HPDE6-E6E7 (cell line): ENCODE results near the gene CSF1R.
"Not testable (repeated sequence)": the region's sequence is repeated elsewhere in the genome, so short reads cannot be mapped to it uniquely, and the experiment has no call there.

Experiments
- DNase-seq: peaks from one replicate; pipeline ENCODE4 v3.0.0; 2011; ENCODE audit warnings: missing footprints; ENCODE audit errors: extremely low spot score

Gene CSF1R

DNA sequence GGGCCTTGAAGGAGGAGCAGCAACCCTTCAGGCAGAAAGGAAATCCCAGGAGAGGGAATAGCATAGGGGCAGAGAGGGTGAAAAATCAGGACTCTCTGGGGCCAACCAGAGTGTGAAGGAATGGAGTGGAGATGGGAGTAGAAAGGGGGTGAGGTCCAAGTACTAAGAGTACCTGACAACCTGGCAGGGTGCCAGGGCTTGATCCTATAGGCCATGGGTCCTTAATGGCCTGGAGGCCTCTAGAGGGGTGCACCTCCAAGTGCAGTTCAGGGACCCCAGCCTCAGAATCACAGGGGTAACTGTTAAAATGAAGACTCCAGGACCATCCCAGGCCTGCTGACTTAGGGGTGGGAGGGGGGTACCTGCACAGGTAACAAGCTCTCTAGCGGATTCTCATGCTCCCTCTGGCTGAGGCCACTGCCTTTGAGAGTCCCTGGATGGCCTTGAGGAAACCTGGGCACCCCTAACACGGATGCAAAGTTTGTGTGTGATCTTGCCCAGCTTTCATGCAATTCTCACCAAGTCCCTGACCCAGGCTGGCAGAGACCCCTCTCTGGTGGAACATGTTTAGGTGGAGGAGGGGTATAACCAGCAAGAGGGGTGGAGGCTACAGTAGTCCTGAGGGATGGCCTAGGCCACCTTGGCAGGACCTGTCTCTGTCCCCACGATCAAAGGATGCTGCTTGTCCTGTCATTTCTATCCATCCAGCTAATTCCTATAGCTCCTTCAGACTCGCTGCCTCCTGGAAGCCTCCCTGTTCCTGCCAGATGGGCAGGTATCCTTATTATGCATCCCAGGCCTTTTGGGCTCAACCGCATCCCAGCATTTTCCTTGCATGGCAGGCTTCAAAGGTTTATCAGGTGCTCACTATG is 17.6 kb upstream of the CSF1R start:
- no peak for DNase-seq

DNA sequence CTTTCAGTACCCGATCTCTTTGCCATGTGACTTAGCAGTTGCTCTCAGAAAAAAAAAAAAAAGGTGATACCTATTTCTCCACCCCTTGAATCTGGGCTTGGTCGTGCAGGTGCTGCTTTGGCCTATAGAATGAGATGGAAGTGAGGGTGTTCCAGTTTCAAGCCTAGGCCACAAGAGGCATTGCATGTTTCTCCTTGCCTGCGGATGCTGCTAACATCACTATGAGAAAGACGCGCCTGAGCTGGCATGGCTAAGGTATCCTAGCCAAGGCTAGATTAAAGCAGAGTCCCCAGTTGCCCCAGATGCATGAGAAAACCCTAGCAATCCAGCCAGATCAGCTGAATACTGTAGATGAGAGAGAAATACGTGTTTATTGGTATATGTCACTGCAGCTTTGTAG is 14.7 kb upstream of the CSF1R start:
- DNase-seq = no peak

DNA sequence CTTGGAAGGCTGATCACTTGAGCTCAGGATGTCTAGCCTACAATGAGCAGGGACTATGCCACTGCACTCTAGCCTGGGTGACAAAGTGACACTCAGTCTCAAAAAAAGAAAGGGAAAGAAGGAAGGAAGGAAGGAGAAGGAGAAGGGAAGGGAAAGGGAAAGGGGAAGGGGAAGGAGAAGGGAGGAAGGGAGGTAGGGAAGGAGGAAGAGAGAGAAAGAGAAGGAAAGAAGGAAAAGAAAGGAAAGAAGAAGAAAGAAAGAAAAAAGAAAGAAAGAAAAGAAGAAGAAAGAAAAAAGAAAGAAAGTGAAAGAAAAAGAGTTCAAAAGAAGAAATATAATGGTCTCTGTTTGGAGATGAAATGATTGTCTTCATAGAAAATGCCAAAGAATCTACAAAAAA is 10.8 kb upstream of the CSF1R start:
- DNase-seq = no peak

DNA sequence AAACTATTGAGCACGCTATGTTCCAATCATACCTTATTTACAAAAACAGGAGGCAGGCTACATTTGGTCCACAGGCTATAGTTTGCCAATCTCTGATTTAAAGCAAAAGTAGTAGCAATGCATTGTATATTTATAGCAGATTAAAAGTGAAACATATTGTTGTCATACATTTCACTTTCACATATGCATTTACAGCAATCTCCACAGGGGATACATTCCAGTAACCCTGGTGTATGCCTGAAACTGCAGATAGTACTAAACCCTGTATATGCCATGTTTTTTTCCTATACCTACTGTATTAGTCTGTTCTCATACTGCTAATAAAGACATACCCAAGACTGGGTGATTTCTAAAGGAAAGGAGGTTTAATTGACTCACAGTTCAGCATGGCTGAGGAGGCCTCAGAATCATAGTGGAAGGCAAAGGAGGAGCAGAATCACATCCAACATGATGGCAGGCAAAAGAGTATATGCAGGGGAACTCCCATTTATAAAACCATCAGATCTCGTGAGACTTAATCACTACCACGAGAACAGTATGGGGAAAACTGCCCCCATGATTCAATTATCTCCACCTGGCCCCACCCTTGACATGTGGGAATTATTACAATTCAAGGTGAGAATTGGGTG is 5.9 kb upstream of the CSF1R start:
- DNase-seq = no peak

DNA sequence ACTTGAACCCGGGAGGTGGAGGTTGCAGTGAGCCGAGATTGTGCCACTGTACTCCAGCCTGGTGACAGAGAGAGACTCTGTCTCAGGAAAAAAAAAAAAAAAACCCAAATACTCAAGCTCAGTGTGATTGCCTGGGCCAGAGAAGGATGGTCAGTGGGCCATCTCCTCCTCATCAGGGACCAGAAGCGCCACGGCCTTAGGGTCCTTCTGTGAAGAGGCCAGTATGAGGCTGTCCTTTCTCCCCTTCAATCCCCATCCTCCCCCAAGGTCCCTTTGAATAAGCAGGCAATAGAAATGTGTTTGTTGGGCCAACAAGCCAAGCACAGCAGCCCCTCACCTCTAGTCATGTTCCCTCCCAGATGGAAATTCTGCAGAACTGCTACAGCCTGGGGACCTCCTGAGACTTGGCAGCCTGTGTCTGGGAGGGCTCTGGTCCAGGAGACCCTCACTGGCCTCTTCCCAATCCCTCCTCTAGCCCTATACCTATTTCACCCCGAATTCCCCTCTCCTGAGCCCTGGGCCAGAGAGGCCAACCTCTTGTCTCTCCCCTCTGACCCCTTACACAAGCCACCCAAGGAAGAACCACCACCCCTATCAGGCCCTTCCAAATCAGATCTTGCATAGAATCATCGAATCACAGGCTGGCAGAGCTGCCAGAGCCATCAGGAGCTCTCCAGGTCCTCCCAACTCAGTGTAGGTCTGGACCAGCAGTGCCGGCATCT is 1.0 kb downstream of the CSF1R start:
- DNase-seq = no peak

DNA sequence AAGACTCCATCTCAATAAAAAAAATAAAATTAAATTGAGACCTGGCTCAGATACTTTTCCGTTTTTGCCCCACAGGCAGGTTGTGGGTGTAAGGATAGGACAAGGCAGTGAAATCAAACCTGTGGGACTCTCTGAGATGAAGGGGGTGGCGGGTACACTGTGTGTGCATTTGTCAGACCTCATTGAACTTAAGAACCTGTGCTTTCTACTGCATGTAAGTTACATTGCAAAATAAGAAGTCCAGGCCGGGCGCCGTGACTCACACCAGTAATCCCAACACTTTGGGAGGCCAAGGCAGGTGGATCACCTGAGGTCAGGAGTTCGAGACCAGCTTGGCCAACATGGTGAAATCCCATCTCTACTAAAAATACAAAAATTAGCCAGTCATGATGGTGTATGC is 1.6 kb downstream of the CSF1R start:
- DNase-seq = not testable (repeated sequence)

DNA sequence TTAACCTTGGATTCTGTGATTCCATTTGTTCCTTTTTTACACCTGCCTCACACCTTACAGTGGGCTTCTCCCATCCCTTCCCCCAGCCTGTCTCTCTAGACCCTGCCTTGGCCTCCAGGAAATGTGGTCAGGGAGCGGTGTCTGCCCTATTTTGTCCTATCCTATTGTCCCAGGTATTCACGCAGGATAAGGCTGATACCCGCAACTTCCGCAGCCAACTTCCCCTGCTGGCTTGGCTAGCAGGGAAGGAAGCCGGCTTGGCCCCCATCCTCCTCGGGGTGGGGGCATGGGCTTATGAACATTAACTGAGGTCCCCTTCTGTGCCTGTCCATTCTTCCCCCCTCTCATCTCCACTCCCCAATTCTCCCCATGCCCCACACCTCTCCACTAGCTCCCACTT is 3.5 kb downstream of the CSF1R start:
- DNase-seq = no peak

DNA sequence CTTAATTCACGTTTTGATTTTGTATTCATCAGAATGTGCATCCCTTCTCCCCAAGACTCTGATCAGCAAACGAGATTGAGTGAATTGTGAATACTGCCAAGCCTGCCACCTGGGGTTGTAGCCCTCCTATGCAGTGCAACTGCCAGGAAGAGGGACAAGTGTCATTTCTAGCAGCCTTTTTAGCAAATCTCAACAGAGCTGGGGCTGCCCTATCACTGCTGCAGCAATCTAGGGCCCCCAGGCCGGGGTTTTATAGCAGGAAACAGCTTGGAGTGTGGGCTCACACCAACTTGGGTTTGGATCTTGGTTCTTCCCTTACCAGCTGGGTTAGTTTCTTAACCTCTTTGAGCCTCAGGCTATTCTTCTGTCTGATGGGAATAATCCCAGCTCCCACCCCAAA is 4.0 kb downstream of the CSF1R start:
- DNase-seq = no peak

DNA sequence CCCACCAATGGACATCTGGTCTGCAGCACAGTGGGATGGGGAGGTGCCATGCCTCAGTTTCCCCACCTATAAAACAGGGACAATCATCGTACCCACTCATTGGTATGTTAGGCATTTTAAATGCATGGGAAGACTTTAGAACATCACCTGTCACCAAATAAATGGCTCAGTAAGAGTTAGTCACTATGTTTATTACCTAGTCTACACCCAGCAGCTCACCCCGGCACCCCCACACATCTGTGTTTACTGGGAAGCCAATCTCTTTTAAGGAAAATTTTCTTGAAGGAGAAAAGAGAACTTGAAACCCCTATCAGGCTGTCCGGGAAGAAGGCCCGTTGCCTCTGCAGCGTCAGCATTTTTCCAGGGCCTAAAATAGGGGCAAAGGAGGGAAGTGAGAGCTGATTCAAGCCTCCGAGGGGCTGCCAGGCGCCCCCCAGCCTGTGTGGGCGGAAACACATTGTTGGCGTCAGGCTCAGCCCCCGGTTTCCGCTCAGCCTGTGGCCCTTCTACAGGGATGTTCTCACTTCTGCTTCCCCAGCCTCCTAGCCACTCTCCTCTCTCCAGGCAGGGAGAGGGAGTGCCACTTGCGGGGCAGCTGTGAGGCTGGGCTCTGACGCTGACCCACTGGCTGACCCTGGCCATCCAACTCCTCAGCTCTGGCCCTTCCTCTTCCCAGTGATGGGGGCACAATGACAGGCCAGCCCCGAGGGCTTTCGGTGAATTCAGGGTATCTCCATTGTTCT is 4.6 kb downstream of the CSF1R start:
- DNase-seq = no peak

DNA sequence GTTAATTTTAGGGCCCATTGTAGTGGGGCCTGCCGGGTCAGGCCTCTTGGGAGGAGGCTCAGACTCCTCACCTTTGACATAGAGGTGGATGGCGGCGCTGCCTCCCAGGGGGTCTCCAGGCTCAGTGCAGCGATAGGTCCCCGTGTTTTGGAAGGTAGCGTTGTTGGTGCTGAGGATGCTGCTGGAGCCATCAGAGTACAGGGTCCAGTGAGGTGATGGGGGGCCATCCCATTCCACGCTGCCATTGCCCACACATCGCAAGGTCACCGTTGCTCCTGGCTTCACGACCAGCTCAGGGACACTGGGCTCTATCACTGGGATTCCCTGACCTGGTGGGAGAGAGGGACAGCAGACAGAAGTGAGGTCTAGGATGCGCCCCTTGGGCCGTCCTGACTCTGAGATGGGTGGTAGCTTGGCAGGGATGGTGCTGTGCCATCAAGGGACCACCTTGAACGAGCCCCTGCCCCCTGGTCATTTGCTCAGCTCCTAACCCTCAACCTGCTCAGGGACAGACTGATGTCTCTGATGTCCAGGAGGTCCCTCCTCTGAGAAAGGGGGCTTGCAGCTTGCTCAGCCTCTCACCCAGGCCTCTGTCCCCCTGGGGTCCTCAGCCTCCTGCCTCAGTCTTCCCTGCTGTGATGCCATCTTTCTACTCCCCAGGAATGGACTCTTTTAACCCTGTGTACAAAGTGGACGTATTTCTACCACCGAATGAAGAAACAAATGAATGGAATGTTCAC is 5.5 kb downstream of the CSF1R start:
- no peak for DNase-seq

DNA sequence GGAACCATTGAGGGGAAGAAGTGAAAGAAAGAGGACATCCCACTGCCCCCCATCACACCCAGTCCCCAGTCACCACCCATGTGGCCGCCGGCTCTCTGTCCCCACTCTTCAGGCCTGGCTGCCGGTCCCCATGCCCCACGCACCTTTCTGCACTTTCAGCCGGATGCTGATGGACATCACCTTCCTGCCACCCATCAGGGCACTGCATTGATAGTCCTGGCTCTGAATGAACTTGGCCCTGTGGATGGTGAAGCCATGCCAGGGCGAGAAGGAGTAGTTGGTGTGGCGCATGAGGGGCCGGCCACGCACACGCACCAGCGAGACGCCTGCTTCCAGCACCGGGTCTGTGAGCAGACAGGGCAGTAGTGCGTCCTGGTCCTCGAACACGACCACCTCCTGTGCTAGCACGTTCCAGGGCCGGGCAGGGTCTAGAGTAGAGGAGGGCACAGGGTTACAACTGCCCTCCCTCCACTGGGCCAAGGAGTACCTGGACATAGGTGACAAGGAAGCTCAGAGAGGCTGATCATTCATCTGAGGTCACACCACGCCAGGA is 6.4 kb downstream of the CSF1R start:
- DNase-seq = no peak

DNA sequence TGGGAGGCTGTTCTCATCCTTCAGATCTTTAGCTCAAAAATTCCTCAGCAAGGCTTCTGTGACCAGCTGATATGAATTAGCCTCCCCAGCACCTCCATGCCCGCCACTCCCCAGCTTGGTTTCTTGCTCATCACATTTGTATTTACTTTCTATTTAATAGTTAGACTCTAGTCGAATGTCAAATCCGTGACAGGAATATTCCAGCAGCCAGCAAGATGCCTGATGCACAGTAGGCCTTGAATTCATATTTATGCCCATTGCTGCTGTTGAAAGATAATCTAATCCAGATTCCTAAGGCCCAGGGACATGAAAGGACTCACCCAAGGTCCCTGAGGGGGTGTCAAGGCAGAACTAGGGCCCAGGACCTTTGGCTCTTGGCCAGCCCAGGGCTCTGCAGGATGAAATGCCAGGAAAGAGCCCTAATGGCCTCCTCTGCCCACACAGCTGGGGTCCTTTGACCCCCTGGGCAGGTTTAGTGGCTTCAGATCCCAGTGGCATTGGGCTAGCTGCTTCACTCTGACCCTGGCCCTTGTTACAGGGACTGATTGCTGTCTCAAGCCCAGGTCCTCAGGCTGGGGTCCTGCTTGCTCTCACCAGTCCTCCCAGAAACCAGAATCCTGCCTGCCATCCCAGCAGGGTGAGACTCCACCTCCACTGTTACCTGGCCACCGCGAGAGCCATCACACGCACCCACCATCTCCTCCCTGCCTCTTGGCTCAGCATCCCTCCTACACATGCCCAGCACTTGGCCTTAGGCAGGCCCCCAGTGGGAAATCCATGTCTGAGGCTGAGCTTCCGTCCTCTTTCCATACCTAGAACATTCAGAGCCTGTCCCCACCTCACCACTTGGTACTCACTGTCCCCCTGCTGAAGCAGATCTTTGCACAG is 7.3 kb downstream of the CSF1R start:
- DNase-seq = no peak

DNA sequence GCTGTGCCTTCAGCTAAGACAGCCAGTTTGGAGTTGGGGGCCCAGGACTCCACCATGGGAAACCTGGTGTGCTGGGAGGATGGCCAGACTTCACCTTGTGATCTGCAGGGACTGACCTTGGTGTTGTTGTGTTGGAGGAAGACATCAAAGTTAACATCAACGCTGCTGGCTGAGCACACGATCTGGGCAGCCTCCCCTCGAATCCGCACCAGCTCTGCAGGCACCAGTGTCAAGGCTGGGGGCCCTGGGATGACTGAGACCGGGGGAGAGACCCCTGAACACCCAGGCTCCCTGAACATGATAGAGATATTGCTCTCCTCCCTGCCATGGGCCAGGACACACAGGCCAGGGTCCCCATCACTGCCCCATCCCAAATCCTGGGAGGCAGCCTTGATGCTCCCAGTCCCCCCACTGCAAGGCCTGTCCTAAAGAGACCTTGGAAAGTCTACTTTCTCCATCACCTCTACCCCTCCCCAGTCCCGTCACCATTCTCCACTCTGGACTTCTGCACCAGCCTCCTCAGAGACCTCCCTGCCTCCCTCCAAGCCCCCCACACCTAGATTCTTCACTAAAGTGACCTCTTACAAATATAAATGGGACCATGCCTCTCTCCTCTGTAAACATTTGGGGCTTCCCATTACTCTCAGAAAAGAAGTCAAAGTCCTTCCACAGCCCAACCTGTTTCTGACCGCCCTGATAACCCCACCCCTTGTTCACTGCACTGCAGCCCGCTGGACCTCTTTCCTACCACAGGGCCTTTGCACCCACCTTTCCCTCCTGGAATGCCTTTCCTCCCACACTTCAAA is 8.2 kb downstream of the CSF1R start:
- no peak for DNase-seq

DNA sequence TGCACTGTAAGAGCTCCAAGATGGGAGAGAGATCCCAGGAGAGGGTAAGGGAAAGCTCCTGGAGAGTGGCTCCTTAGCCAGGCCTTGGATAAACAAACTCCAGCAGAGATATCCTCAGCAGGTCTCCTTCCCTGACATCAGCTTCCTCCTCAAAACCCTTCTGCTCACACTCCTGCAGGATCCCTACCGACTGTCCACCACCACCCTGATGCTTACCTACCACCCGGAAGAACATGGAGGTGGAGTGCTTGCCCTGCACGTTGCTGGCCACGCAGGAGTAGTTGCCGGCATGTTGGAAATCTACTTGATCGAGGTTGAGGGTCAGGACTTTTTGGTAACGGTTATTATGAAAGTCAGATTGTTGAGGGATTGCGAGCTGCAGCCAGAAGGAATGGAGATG is 9.3 kb downstream of the CSF1R start:
- no peak for DNase-seq

DNA sequence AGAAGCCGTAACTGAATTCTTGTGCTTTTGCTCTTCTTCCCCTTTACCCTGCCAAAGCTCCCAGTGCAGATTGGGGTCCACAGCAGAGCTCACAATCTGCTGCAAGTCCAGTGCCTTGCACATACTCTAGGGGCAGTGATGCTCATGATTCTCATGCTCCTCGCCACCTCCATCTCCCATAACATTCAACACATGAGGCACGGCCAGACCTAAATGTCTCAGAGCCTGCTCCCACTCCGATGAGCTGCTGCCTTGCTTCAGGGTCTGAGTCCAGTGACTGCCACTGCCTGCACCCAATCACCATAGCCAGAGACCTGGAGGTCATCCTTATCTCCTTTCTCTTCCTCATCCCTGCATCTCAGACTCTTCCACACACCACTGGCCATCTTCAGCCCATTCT is 10.5 kb downstream of the CSF1R start:
- no peak for DNase-seq

DNA sequence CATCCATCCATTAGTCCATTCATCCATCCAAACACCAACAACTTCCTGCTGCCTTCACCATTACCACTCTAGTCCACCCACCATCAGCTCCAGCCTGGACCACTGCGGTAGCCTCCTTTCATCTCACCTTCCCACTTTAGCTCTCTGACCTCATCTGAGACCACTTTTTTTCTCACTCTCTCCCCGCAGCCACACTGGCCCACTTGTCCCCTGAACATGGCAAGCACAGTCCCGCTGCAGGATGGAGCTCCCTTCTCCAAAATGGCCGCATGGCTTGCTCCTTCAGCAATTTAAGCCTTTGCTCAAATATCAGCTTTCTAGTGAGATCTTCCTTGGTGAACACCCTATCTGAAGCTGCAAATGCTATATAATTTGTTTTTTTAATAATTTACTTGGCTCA is 11.1 kb downstream of the CSF1R start:
- DNase-seq = no peak

DNA sequence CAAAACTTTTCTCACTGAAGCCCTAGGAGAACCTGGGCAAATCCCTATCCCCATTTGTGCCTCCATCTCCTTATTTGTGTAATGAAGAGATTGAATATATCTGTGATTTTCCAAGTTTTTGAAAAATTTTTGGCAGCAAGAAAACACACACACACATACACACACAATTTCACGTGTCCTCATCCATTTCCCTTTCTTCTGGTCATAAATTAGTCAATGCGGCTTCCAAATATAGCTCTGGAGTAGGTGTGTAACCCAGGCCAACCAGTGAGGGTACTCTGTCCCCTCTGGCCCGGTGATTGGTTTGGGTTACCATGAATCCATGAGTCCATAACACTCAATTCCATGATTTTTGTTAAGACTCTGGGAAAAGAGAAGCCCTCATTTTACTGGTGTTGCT is 12.7 kb downstream of the CSF1R start:
- no peak for DNase-seq

DNA sequence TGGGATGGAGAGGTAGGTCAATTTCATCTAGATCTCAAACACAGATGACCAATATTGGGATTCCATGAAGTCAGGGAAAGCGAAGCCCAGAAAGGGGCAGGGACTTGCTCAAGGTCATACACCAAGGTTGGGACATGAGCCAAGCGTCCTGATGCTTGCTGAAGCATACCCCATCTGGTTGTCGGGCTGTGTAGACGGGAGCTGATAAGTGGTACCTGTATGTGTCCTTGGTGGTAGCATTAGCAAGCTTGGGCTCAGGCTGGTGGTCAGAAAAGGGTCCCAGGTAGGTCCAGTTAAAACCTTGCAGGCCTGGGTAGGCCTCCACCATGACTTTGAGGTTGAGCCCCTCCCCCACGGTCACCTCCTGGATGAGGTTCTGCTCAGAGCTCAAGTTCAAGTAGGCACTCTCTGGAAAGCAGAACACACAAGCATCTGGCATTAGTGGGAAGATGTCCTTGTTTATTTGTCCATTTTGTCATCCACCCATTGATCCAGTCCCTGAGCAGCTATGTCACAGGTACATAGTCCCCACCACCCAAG is 13.2 kb downstream of the CSF1R start:
- no peak for DNase-seq

DNA sequence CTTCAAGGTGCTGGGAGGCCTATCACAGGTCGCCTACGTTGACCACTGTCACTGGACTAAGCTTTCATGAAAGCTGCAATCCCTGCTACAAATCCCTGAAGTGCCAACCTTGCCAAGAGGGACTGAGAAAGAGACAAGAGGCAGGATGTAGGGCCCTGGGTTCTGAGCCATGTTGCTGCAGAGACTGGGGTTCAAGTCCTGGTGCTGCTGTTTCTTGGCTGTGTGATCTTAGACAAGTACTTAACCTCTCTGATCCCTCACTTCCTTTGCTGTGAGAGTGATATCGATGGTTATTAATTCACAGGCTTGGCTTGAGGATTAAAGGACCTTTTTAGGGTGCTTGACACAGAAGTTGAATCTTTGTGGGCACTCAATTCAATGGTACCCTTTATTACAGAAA is 15.5 kb downstream of the CSF1R start:
- no peak for DNase-seq
